ENCODE results near the gene HLA-E.
"Not testable (repeated sequence)": the region's sequence is repeated elsewhere in the genome, so short reads cannot be mapped to it uniquely, and the experiment has no call there.

HLA-E gene

DNA sequence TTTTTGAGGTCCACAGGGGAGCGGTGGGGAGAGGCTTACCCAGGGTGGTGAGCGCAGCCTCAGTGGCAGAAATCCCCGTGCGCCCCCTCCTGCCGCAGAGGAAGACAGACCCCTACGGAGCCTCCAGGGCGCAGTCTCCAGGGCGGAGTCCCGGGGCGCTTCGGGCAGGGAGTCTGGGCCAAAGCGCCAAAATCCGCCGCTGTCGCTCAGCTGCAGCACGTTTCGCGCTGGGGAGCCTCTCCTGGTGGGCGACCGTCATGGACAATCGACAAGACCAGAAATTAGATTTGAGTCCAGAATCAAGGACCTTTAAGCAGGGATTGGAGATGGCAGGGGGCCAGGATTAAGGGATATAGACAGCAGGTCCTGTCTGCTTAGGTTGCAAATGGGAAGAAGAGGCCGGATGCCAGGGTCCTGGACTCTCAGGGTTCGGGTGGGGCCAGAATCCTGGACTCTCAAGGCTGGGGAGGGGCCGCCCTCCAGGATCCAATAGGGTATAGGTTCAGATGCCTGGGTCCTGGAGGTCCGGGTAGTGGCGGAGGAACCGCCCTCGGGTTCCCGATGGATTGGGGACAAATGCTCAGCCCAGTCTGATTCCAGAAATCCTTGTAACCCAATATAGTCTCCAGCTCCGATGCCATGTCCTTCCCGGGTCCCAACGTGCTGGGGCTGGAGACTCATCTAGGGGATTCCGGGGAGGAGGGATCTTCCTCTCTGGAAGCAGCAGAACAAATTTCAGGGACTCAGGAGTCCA, 7.9 kb upstream of the HLA-E start:
- no peak for DNase-seq

DNA sequence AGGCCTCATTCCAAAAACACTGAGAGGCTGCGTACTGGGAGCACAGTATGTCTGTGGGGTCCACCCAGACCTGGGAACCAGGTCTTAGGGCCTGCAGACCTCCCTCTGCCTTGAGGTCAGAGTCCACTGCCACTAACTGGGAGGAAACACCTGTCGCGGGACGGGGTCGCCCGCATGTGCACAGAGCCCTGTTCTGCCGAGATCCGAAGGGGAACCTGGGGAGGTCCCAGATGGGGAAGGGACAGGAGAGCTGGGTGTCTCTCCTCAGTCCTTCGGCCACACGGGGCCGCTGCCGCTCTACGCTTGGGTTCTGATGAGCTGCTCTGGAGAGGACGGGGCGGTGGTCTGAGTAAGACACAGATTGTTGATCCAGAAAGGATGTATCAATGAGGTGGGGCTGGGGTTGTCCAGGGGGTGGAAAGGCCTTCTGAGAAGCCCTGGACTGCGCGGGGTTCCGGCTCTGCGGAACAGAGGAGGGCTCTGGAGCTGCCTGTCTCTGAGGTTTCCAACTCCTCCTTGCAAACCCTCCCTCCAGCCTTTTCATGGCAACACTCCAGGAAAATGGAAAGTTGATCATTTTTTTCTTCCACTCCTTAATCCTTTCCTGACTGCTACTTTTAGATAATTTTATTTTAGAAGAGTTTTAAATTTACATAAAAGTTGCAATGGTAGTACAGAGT, 7.2 kb upstream of the HLA-E start:
- DNase-seq = peak; percentile 54 to 81 (median 73)

DNA sequence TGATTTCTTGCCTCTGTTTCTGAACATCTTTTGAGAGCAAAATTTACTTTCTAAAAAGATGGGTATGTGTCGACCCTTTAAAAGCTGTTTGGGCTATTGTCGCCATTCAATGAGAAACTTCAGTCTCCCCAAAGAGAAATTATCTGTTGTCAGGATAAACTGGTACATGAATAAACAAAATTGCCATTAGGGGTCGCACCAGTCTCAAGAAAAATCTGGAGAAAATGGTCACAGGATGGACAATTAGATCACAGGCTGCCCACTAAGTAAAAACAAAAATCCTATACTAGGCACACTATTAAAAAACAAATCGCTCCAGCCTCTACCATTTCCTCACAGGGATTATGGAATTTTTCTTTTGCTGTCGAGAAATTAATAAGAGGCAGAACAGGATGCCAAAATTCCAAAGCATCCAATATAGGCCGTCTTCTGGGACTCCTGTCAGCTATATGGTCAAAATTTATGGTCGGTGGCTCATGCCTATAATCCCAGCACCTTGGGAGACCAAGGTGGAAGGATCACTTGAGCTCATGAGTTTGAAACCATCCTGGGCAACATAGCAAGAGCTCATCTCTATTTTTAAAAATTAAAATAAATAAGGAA, 5.5 kb upstream of the HLA-E start:
- DNase-seq = peak in 1 of 5 donors; percentile 53

DNA sequence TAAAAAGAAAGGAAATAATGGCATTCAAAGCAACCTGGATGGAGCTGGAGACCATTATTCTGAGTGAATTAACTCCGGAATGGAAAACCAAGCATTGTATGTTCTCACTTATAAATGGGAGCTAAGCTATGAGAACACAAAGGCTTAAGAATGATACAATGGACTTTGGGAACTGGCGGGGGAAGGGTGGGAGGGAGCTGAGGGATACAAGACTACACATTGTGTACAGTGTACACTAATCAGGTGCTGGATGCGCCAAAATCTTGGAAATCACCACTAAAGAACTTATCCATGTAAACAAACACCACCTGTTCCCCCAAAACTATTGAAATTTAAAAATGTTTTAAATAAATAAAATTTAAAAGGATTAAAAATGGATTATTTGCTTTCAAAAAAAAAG, 4.1 kb upstream of the HLA-E start:
- no peak for DNase-seq

DNA sequence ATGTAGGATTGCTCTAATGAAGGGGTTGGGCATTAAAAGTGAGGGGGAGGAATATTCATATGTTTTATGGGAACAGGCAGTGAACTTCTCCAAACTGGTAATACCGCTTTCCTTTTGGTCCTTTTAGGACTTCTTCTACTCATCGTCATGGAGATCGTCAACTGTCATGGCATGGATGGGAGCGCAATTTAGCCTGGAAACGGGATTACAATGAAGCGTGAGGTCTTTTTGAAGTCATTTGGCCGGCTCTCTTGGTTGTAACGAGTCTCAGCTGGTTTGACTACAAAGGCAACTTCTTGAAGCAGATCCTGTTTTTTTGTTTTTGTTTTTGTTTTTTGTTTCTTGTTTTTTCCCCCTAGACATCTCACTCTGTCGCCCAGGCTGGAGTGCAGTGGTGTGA, 1.4 kb upstream of the HLA-E start:
- no peak for DNase-seq

DNA sequence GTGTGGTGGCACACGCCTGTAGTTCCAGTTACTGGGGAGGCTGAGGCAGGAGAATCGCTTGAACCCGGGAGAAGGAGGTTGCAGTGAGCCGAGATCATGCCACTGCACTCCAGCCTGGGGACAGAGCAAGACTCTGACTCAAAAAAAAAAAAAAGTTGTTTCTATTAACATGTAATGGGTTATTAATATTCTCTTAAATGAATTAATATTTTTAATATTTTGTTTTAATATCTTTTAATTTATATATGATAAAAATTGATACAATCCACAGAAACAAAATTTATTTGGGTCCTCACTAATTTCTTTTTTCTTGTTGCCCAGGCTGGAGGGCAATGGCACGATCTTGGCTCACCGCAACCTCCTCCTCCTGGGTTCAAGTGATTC, 620 bp upstream of the HLA-E start:
- DNase-seq = not testable (repeated sequence)

DNA sequence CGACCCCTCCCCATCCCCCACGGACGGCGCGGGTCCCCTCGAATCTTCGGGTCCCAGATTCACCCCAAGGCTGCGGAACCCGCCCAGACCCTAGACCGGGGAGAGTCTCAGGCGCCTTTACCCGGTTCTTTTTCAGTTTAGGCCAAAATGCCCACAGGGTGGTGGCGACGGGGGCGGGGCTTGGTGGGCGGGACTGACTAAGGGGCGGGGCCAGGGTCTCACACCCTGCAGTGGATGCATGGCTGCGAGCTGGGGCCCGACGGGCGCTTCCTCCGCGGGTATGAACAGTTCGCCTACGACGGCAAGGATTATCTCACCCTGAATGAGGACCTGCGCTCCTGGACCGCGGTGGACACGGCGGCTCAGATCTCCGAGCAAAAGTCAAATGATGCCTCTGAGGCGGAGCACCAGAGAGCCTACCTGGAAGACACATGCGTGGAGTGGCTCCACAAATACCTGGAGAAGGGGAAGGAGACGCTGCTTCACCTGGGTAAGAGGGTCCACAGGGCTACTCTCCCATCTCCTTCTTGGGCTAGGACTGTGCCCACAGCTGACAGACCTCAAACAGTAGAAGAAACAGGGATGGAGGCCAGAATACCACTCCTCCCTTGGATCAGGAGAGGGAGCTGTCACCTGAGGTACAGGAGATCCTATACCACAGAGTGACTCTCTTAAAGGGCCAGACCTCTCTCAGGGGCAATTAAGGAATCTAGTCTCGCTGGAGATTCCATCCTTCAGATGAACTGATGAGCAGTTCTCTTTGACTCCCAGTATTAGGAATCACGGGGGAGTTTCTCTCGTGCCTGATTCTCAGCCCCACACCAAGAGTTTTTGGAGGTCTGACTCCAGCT, 942 bp downstream of the HLA-E start:
- peak; percentile 66 to 85 (median 79) for DNase-seq

DNA sequence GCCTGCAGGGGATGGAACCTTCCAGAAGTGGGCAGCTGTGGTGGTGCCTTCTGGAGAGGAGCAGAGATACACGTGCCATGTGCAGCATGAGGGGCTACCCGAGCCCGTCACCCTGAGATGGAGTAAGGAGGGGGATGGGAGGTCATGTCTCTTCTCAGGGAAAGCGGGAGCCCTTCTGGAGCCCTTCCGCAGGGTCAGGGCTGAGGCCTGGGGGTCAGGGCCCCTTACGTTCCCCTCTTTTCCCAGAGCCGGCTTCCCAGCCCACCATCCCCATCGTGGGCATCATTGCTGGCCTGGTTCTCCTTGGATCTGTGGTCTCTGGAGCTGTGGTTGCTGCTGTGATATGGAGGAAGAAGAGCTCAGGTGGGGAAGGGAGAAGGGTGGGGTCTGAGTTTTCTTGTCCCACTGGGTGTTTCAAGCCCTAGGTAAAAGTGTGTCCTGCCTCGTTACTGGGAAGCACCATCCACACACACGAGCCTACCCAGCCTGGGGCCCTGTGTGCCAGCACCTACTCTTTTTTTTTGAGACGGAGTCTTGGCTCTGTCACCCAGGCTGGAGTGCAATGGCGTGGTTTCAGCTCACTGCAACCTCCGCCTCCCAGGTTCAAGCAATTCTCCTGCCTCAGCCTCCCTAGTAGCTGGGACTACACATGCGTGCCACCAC, 2.1 kb downstream of the HLA-E start:
- not testable (repeated sequence) for DNase-seq

DNA sequence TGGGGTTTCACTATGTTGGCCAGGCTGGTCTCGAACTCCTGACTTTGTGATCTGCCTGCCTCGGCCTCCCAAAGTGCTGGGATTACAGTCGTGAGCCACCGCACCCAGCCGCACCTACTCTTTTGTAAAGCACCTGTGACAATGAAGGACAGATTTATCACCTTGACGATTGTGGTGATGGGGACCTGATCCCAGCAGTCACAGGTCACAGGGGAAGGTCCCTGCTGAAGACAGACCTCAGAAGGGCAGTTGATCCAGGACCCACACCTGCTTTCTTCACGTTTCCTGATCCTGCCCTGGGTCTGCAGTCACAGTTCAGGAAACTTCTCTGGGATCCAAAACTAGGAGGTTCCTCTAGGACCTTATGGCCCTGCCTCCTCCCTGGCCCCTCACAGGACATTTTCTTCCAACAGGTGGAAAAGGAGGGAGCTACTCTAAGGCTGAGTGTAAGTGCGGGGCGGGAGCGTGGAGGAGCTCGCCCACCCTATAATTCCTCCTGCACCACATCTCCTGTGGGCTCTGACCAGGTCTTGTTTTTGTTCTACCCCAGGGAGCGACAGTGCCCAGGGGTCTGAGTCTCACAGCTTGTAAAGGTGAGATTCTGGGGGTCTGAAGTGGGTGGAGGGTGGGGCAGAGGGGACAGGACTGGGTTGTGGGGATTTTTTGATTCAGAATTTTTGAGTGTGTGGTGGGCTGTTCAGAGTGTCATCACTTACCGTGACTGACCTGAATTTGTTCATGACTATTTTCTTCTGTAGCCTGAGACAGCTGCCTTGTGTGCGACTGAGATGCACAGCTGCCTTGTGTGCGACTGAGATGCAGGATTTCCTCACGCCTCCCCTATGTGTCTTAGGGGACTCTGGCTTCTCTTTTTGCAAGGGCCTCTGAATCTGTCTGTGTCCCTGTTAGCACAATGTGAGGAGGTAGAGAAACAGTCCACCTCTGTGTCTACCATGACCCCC, 3.0 kb downstream of the HLA-E start:
- DNase-seq = peak in 1 of 5 donors; percentile 44

DNA sequence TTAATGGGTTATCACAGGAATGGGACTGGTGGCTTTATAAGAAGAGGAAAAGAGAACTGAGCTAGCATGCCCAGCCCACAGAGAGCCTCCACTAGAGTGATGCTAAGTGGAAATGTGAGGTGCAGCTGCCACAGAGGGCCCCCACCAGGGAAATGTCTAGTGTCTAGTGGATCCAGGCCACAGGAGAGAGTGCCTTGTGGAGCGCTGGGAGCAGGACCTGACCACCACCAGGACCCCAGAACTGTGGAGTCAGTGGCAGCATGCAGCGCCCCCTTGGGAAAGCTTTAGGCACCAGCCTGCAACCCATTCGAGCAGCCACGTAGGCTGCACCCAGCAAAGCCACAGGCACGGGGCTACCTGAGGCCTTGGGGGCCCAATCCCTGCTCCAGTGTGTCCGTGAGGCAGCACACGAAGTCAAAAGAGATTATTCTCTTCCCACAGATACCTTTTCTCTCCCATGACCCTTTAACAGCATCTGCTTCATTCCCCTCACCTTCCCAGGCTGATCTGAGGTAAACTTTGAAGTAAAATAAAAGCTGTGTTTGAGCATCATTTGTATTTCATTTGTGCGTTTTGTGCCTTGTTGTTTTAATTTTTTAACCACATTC, 4.4 kb downstream of the HLA-E start:
- peak in 3 of 5 donors; percentile 16 to 39 (median 22) for DNase-seq

DNA sequence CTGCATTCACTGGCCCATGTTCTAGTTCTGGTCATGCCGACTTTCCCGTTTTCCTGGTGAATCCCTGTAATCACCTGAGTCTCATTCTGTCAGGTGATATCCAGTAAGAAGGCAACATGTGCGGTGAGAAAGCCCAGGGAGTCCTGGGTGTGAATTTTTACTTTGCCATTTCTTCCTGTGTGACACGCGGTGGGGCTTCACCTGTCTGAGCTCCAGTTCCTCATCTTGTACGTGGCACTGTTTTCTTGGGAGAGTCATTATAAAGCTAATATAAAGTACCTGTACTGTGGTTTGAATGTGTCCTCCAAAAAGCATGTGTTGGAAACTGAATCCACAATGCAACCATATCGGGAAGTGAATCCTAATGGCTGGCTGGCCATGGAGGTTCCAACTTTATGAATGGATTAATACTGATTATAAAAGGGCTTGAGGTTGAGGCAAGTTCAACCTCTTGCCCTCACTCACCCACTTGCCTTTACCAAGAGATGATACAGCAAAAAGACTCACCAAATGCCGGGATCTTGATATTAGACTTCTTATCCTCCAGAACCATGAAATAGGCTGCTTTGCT, 5.1 kb downstream of the HLA-E start:
- no peak for DNase-seq

DNA sequence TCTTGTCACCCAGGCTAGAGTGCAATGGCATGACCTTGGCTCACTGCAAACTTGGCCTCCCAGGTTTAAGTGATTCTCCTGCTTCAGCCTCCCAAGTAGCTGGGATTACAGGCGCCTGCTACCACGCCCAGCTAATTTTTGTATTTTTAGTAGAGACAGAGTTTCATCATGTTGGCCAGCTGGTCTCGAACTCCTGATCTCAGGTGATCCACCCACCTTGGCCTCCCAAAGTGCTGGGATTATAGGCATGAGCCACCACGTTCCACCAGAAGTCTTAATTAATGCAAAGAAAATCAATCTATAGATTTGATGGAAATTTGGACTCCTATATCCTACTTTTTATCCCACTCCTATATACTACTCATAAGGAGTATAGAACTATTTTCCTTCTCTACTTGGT, 5.8 kb downstream of the HLA-E start:
- DNase-seq = not testable (repeated sequence)

DNA sequence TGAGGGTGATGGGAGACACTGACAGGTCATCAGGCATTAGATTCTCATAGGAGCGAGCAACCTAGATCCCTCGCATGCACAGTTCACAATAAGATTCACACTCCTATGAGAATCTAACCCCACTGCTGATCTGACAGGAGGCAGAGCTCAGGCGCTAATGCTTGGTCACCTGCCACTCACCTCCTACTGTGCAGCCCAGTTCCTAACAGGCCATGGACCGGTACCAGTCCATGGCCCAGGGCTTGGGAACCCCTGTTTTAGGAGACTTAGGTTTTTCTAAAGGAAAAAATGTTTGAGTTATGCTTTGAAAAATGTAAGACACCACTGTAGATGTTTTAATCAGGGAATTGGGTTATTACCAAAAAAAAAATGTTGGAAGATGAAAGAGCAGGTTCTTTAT, 6.7 kb downstream of the HLA-E start:
- DNase-seq = no peak

DNA sequence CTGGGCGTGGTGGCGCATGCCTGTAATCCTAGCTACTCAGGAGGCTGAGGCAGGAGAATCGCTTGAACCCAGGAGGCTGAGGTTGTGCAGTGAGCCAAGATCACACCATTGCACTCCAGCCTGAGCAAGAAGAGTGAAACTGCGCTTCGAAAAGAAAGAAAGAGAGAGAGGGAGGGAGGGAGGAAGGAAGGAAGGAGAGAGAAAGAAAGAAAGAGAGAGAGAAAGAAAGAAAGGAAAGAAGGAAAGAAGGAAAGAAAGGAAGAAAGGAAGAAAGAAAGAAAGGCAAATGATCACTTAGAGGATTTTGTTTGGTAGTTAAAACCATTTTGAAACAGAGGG, 7.9 kb downstream of the HLA-E start:
- DNase-seq = not testable (repeated sequence)

DNA sequence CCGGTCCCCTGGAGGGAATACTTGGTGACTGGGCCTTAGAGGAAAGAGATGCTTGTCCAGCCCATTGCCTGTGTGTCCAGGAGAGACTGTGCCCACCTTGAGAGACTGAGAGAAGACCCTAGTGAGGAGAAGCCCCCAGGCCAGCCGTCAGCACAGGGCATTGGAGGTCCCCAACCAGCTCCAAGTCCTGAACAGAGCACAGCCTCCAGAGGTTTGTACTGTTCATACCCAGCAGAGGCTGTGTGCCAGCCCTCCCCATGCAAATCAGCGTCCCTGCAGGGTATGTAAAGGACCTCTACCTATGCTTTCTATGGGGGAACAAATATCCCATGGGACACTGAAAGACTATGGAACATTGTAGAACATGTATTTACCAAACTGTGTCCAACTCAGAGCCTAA, 8.4 kb downstream of the HLA-E start:
- DNase-seq = no peak

DNA sequence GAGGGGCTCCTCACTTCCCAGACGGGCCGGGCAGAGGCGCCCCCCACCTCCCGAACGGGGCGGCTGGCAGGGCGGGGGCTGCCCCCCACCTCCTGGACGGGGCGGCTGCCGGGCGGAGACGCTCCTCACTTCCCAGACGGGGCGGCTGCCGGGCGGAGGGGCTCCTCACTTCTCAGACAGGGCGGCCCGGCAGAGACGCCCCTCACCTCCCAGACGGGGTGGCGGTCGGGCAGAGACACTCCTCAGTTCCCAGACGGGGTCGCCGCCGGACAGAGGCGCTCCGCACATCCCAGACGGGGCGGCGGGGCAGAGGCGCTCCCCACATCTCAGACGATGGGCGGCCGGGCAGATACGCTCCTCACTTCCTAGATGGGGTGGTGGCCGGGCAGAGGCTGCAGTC, 9.4 kb downstream of the HLA-E start:
- not testable (repeated sequence) for DNase-seq

DNA sequence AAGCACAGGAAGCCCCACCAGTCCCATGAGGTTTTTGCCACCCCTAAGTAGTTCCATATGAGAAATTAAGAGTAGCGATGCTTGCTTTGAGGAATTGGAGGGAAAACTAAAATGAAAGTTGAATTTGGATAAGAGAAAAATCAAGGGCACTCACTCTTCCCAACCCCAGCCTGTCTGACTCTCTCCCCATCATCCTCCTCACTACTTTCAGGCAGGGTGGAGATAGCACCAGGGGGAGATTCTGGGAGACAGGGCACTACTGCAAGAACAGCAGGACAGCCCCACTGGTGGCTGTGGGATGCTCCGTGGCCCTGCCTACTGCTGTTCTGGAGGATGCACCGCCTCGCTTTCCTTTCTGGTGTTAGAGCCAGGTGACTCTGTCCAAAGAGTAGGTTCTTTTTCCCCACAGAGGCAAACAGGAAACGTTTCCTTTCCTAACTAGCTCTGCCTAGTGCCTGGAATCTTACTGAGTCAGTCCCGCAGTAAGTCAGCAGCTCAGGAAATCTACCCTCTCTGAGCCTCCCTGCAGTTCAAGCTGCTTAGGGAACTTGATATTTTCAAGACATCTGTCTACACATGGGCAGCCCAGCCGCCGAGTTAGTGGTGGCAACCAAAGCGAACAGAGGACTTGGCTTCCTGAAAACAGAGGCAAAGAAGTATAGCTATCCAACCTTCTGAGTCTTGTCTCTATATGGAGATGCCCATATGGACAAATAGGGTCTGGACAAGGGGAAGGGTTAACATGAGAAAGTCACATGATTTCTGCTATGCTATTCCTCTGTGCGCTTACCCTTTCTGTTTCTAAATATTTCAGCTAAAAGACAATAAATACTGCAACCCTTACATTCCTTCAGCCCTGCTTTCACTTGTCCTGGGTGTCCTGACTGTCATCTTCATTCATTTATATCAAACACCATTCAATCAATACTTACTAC, 11.4 kb downstream of the HLA-E start:
- no peak for DNase-seq

DNA sequence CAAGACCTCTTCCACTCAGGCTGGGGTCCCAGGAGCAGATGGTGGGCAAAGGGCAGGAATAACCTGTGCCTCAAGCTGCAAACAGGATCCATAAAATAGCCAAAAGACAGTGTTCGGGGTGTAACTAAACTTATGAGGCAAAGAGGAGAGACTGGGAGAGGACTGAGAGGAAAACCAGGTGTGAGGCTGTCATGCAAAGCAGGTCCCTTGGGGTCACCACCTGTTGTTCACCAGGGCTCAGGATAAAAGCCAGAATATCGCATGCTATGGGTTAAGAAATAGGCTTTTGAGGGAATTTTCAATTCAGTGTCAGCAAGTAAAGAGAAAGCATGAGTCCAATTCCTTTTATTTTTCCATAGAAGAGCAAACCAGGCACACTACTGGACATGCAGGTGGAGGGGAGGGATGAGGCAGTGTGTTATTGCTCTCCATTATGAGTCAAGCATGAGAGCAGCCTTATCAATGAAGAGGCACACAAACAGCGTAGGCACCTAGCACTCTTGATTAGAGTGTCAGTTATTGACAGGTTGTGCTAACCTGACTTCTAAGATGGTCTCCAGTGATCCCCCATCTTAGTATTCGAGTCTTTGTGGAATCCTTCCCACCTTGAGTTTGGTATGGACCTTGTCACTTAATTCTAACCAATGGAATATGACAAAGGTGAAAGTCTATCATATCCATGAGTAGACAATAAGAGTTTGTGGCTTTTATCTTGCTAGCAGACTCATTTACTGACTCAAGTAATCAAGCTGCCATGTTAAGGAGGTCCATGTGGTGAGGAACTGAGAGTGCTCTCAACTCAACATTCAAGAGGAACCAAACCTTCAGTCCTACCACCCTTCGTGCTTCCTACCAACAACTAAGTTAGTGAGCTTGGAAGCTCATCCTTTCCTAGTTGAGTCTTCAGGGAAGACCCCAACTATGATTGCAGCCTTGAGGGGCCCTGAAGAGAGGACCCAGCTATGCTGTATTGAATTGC, 18.8 kb downstream of the HLA-E start:
- peak in 1 of 5 donors; percentile 41 for DNase-seq
